Uterus (tissue), 4 donors: ENCODE data around the gene MED10. TPM values are rescaled to one million over a fixed set of nuclear protein-coding genes. Genes with fewer than 3 reads are reported as not detected.
"Not testable (repeated sequence)": the region's sequence is repeated elsewhere in the genome, so short reads cannot be mapped to it uniquely, and the experiment has no call there.

Source experiments
- DNase-seq, 2 donors: peaks; one replicate each; pipeline ENCODE4 v3.0.0-alpha.2; 2019 to 2020
- H3K27ac ChIP-seq, 2 donors: fragments of 200-600 bp; sonication (generic); 1 replicate in 1 of 2; 2 replicates in 1 of 2; pipeline ENCODE4 v1.5.1; 2016 to 2018
- H3K27me3 ChIP-seq, 2 donors: fragments of 200-600 bp; sonication (generic); one replicate each; pipeline ENCODE4 v1.5.1; 2018 to 2019; ENCODE audit warnings: control low read depth in 1 of 2
- H3K36me3 ChIP-seq, 2 donors: fragments of 200-600 bp; sonication (generic); one replicate each; pipeline ENCODE4 v1.5.1; 2019; ENCODE audit warnings: control low read depth in 1 of 2
- H3K4me1 ChIP-seq, 2 donors: fragments of 200-600 bp; sonication (generic); one replicate each; pipeline ENCODE4 v1.5.1; 2018 to 2019; ENCODE audit warnings: control low read depth in 1 of 2
- H3K4me3 ChIP-seq, 2 donors: fragments of 200-600 bp; sonication (generic); 1 replicate in 1 of 2; 2 replicates in 1 of 2; pipeline ENCODE4 v1.5.1; 2018 to 2019; ENCODE audit warnings: mild to moderate bottlenecking in 1 of 2
- H3K9me3 ChIP-seq, 2 donors: fragments of 200-600 bp; sonication (generic); one replicate each; pipeline ENCODE4 v1.5.1; 2019; ENCODE audit warnings: control low read depth in 1 of 2
- POLR2A ChIP-seq, 2 donors: fragments of 450-650 bp; IDR thresholded peaks; one replicate each; pipeline ENCODE4 v1.6.1; 2016; ENCODE audit warnings: antibody characterized with exemption in 2 of 2, mild to moderate bottlenecking in 1 of 2, moderate library complexity in 1 of 2
- intact Hi-C: fragments of 100-400 bp; cut with DNase I; formaldehyde crosslinking; loops from one replicate; pipeline ENCODE4 v1.15.1; 2023; ENCODE audit warnings: low total_unique reads
- total RNA-seq, 4 donors: library from RNA; depleted of rRNA in 3 of 4; stranded (reverse); fragments of >200 nt in 3 of 4; gene quantifications; one replicate each; pipeline versions ENCODE4 v1.1.0 to v1.2.4, GENCODE V29; 2014 to 2023
- TF ChIP-seq, protein P1 (sequence below), 4 experiments: fragments of 200-600 bp in 2 of 4; fragments of 450-650 bp in 2 of 4; sonication (generic) in 2 of 4; IDR thresholded peaks; one replicate each; pipeline ENCODE4 v1.5.1; 2016 to 2019; ENCODE audit warnings: antibody characterized with exemption in 4 of 4, mild to moderate bottlenecking in 2 of 4, moderate library complexity in 1 of 4
- donor health status: DM: yes; HTN: yes; CAD: no.

The MED10 gene
- total RNA-seq, 4 donors from 2014 or later: 5.1 to 32.6 (median 20.6) TPM

DNA sequence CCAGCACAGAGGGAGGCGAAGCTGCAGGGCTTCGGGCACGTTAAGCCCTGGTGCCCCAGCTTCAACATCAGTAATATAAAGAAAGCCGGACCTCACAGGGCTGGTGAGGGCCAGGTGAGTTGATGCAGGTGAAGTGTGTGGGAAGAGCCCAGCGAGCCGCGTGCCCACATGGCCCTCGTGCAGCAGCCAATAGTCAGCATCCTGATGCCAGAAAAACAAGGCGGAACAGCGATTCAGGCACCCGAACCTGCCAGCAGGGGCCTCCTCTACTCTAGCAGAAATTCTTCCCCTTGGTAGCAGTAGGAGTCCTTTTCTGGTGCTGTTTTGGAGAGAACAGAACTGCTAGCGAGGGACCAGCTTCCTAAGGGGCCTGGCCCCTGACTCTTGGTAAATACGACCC lies 7.8 kb downstream of the MED10 start:
- Histone ChIP-seq H3K27ac (no peak overlapping the region), H3K4me3 (no peak overlapping the region), H3K36me3 (no peaks in the 10 kb centered on the region), H3K4me1 (no peaks in the 10 kb centered on the region), H3K9me3 (no peaks in the 10 kb centered on the region), H3K27me3 (no peaks in the 10 kb centered on the region)
- intact Hi-C loops: no loop called here
- TF ChIP-seq POLR2A (IDR thresholded peaks at IDR 0.05): no peak
- TF ChIP-seq, protein P1, sequence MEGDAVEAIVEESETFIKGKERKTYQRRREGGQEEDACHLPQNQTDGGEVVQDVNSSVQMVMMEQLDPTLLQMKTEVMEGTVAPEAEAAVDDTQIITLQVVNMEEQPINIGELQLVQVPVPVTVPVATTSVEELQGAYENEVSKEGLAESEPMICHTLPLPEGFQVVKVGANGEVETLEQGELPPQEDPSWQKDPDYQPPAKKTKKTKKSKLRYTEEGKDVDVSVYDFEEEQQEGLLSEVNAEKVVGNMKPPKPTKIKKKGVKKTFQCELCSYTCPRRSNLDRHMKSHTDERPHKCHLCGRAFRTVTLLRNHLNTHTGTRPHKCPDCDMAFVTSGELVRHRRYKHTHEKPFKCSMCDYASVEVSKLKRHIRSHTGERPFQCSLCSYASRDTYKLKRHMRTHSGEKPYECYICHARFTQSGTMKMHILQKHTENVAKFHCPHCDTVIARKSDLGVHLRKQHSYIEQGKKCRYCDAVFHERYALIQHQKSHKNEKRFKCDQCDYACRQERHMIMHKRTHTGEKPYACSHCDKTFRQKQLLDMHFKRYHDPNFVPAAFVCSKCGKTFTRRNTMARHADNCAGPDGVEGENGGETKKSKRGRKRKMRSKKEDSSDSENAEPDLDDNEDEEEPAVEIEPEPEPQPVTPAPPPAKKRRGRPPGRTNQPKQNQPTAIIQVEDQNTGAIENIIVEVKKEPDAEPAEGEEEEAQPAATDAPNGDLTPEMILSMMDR (IDR thresholded peaks at IDR 0.05): no peak
- DNase-seq: no peak

DNA sequence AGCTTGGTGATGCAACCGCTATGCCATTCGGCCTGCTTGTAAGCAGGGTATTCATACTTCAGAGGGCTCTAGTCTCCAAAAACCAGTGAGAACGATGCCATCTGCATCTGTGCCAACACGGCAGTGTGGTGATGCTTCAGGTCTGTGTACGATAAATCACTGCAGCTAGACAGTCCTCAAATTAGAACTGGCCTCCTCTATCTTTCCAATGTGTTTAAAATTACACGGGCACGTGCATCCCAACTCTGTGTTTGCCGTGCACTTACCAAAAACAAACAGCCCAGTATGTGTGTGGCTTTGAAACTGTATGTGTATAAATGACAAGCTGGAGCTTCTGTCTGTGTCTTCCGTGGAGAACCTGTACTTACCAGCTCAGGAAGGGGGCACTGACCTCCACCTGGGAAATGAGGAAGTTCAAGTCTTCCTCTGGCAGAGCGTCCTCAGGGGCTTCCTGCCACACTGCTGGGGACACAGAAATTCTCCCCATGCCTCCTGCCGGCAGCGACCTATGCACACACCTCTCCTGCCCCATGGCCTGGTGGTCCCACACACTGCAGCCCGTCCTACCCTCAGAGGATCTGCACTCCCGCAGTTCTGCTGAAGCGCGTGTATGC lies 12.3 kb downstream of the MED10 start:
- intact Hi-C loops: no loop called here
- no peaks in the 10 kb centered on the region for H3K36me3 ChIP-seq

DNA sequence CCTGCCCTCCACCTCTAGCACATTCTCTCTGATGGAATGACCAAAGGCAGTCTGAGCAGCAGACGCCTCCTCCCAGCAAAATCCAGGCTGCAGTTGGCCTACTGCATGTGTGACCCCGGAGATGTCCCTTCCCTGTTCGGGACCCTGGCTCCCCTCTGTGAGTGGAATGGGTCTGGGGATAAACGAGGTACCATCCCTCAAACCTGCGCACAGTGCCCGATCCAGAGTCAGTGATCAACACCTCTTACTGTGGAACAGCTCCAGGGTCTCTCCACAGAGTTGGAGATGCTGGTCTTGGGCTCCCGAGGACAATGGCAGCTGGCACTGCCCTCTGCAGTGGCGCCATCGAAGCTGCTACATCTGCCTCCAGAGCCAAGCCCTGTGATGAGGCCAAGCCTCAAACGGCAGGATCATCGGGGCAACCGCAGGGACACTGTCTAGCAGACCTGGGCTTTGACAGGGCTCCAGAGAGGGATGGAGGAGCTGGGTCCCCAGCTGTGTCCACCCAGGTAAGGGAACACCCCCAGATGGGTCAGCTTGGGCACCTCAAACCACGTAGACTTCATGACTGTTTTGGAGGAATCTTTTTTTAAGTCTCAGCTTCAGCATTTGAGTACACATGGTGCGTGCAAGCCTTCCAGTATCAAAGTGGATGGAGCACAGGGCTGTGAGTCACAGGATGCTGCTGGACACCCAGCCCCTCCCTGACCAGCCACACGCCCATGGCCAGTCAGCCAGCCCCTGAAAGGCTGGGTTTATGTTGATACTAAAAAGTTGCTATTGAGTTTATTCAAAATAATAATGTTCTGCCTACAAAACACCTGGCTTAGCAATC lies 13.0 kb downstream of the MED10 start:
- Histone ChIP-seq H3K27ac (no peak overlapping the region), H3K4me1 (no peaks in the 10 kb centered on the region), H3K27me3 (no peaks in the 10 kb centered on the region), H3K36me3 (no peaks in the 10 kb centered on the region), H3K4me3 (no peak overlapping the region), H3K9me3 (no peaks in the 10 kb centered on the region)
- TF ChIP-seq, protein P1 (IDR thresholded peaks at IDR 0.05): no peak
- no peak for TF ChIP-seq POLR2A (IDR thresholded peaks at IDR 0.05)
- intact Hi-C loops: no loop called here
- no peak for DNase-seq

More for the DNA sequence above, 12.3 kb downstream of the MED10 start:
- no peak for DNase-seq
- Histone ChIP-seq H3K9me3 (no peaks in the 10 kb centered on the region), H3K4me1 (no peaks in the 10 kb centered on the region), H3K27me3 (no peaks in the 10 kb centered on the region), H3K4me3 (no peak overlapping the region), H3K27ac (no peak overlapping the region)
- TF ChIP-seq POLR2A (IDR thresholded peaks at IDR 0.05): no peak
- TF ChIP-seq, protein P1 (IDR thresholded peaks at IDR 0.05): no peak

DNA sequence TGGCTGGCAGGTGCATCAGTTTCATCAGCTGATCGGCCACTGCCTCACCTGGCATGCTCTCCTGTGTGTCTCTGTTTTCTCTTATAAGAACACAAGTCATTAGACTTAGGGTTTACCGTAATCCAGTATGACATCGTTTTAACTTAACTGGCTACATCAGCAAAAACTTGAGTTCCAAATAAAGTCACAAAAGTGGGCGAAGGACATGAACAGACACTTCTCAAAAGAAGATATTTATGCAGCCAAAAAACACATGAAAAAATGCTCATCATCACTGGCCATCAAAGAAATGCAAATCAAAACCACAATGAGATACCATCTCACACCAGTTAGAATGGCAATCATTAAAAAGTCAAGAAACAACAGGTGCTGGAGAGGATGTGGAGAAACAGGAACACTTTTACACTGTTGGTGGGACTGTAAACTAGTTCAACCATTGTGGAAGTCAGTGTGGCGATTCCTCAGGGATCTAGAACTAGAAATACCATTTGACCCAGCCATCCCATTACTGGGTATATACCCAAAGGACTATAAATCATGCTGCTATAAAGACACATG lies 14.8 kb downstream of the MED10 start:
- intact Hi-C loops, H3K36me3 ChIP-seq: not testable (repeated sequence)

DNA sequence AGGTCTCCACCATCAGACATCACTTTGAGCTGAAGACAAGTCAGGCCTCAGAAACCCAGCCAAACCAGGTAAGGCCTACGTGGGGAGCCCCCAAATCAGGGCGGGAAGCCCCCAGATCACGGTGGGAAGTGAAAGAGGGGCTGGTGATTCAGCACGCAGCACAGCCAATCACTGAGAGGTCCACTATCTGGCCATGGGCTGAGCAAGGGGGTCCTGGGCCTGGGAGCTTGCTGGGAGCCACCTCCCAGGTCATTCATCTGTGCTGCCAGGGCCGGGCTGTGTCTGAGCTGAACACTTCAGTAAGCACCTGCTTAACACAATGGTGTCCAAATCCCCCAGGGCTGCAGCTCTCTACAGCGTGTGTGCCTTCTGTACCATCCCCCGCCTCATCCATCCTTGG lies 15.5 kb downstream of the MED10 start:
- TF ChIP-seq, protein P1 (IDR thresholded peaks at IDR 0.05): no peak
- TF ChIP-seq POLR2A (IDR thresholded peaks at IDR 0.05): no peak
- H3K4me1 ChIP-seq: no peaks in the 10 kb centered on the region
- no peaks in the 10 kb centered on the region for H3K9me3 ChIP-seq
- intact Hi-C loops: no loop called here
- H3K27ac ChIP-seq: no peak overlapping the region
- H3K27me3 ChIP-seq: no peaks in the 10 kb centered on the region
- no peak overlapping the region for H3K4me3 ChIP-seq
- DNase-seq: no peak
- H3K36me3 ChIP-seq: no peaks in the 10 kb centered on the region

More for the DNA sequence above, 14.8 kb downstream of the MED10 start:
- not testable (repeated sequence) for H3K27me3 ChIP-seq, DNase-seq, H3K4me1 ChIP-seq, H3K27ac ChIP-seq, H3K9me3 ChIP-seq, H3K4me3 ChIP-seq
